ENCODE data around the gene MAT2A. TPM values are rescaled to one million over a fixed set of nuclear protein-coding genes. Genes with fewer than 3 reads are reported as not detected.

The MAT2A gene
- total RNA-seq, 1 experiment from 2014 or later, result 444 TPM

DNA sequence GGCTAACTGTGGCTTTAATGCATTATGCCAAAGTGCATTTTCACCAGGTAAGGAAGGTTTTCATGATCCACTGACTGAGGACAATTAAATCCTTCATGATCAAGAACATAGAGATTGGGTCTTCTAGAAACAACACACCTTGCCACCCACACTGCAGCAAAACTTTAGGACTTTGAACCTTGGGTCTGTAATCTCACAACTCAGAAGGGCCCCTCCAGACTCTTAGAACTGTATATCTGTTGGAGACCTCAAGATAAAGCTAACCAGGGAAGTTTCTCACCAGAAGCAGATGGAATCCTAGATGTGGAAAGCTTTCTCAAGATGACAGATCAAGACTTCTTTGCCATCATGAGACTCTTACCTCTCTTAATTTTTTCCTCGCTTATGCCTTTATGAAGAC, 42.5 kb upstream of the MAT2A start:
- Histone ChIP-seq H3K9me2 (ENCODE audit: insufficient read depth) (no peaks in the 10 kb centered on the region), H3K27me3 (ENCODE audit: insufficient read depth, low read length) (no peaks in the 10 kb centered on the region), H3K36me3 (ENCODE audit: control insufficient read depth in 1 of 2, insufficient read depth in 2 of 2, low read length in 2 of 2) (no peaks in the 10 kb centered on the region), H3K9ac (ENCODE audit: low read length) (no peak overlapping the region), H4K20me1 (ENCODE audit: insufficient read depth) (no peaks in the 10 kb centered on the region), H3K4me1 (ENCODE audit: control insufficient read depth in 1 of 2, insufficient read depth in 2 of 2, low read length in 2 of 2) (peaks cover 29 to 51% of the 10 kb centered on the region in 2 experiments), H2AFZ (ENCODE audit: low read depth, low read length, poor library complexity, severe bottlenecking) (peak overlapping the region; percentile 20), H3K4me2 (ENCODE audit: low read length) (no peak overlapping the region), H3K27ac (ENCODE audit: low read depth, low read length) (no peak overlapping the region), H3K9me3 (ENCODE audit: control insufficient read depth in 1 of 2, insufficient read depth in 1 of 2, low read depth in 1 of 2, low read length in 2 of 2) (no peaks in the 10 kb centered on the region; a peak in 1 of 4 replicates), H3K4me3 (replicated peaks in 1 of 2; ENCODE audit: low read depth in 1 of 2, low read length in 2 of 2) (no peak overlapping the region), H3K79me2 (ENCODE audit: insufficient read depth, low read length) (no peaks in the 10 kb centered on the region)
- CTCF ChIA-PET, result no interaction called here
- DNase-seq (ENCODE audit: low read depth, low spot score), result no peak
- no peak for TF ChIP-seq JUND (IDR thresholded peaks at IDR 0.05)
- TF ChIP-seq FOSL1 (IDR thresholded peaks at IDR 0.05; ENCODE audit: low read depth), result no peak
- TF ChIP-seq ELF1 (IDR thresholded peaks at IDR 0.05; ENCODE audit: borderline replicate concordance, low read depth), result no peak
- TF ChIP-seq SIN3A (IDR thresholded peaks at IDR 0.05; ENCODE audit: low read depth), result no peak
- no peak for TF ChIP-seq CEBPB (IDR thresholded peaks at IDR 0.05; ENCODE audit: low read depth)
- no peak for TF ChIP-seq POLR2A (IDR thresholded peaks at IDR 0.05; ENCODE audit: borderline replicate concordance, extremely low read depth, insufficient read depth, insufficient read length)
- TF ChIP-seq ZFX (IDR thresholded peaks at IDR 0.05), result no peak
- TF ChIP-seq EGR1 (IDR thresholded peaks at IDR 0.05; ENCODE audit: low read depth), result no peak
- TF ChIP-seq, protein P1, sequence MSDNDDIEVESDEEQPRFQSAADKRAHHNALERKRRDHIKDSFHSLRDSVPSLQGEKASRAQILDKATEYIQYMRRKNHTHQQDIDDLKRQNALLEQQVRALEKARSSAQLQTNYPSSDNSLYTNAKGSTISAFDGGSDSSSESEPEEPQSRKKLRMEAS (IDR thresholded peaks at IDR 0.05), result no peak
- TF ChIP-seq, protein P2, sequence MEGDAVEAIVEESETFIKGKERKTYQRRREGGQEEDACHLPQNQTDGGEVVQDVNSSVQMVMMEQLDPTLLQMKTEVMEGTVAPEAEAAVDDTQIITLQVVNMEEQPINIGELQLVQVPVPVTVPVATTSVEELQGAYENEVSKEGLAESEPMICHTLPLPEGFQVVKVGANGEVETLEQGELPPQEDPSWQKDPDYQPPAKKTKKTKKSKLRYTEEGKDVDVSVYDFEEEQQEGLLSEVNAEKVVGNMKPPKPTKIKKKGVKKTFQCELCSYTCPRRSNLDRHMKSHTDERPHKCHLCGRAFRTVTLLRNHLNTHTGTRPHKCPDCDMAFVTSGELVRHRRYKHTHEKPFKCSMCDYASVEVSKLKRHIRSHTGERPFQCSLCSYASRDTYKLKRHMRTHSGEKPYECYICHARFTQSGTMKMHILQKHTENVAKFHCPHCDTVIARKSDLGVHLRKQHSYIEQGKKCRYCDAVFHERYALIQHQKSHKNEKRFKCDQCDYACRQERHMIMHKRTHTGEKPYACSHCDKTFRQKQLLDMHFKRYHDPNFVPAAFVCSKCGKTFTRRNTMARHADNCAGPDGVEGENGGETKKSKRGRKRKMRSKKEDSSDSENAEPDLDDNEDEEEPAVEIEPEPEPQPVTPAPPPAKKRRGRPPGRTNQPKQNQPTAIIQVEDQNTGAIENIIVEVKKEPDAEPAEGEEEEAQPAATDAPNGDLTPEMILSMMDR (IDR thresholded peaks at IDR 0.05 in 2 of 3, conservative IDR thresholded peaks at IDR 0.05 in 1 of 3; ENCODE audit: borderline replicate concordance in 1 of 3, insufficient read depth in 1 of 3, low read depth in 2 of 3, low read length in 2 of 3), result no peak
- TF ChIP-seq, protein P3, sequence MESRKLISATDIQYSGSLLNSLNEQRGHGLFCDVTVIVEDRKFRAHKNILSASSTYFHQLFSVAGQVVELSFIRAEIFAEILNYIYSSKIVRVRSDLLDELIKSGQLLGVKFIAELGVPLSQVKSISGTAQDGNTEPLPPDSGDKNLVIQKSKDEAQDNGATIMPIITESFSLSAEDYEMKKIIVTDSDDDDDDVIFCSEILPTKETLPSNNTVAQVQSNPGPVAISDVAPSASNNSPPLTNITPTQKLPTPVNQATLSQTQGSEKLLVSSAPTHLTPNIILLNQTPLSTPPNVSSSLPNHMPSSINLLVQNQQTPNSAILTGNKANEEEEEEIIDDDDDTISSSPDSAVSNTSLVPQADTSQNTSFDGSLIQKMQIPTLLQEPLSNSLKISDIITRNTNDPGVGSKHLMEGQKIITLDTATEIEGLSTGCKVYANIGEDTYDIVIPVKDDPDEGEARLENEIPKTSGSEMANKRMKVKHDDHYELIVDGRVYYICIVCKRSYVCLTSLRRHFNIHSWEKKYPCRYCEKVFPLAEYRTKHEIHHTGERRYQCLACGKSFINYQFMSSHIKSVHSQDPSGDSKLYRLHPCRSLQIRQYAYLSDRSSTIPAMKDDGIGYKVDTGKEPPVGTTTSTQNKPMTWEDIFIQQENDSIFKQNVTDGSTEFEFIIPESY (IDR thresholded peaks at IDR 0.05; ENCODE audit: extremely low read depth, insufficient replicate concordance, low read length), result no peak
- TF ChIP-seq SP1 (IDR thresholded peaks at IDR 0.05; ENCODE audit: low read depth), result no peak
- TF ChIP-seq, protein P4, sequence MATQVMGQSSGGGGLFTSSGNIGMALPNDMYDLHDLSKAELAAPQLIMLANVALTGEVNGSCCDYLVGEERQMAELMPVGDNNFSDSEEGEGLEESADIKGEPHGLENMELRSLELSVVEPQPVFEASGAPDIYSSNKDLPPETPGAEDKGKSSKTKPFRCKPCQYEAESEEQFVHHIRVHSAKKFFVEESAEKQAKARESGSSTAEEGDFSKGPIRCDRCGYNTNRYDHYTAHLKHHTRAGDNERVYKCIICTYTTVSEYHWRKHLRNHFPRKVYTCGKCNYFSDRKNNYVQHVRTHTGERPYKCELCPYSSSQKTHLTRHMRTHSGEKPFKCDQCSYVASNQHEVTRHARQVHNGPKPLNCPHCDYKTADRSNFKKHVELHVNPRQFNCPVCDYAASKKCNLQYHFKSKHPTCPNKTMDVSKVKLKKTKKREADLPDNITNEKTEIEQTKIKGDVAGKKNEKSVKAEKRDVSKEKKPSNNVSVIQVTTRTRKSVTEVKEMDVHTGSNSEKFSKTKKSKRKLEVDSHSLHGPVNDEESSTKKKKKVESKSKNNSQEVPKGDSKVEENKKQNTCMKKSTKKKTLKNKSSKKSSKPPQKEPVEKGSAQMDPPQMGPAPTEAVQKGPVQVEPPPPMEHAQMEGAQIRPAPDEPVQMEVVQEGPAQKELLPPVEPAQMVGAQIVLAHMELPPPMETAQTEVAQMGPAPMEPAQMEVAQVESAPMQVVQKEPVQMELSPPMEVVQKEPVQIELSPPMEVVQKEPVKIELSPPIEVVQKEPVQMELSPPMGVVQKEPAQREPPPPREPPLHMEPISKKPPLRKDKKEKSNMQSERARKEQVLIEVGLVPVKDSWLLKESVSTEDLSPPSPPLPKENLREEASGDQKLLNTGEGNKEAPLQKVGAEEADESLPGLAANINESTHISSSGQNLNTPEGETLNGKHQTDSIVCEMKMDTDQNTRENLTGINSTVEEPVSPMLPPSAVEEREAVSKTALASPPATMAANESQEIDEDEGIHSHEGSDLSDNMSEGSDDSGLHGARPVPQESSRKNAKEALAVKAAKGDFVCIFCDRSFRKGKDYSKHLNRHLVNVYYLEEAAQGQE (IDR thresholded peaks at IDR 0.05; ENCODE audit: low read depth), result no peak
- no peak for TF ChIP-seq EZH2phosphoT487 (IDR thresholded peaks at IDR 0.05; ENCODE audit: borderline replicate concordance)
- TF ChIP-seq POLR2AphosphoS5 (IDR thresholded peaks at IDR 0.05; ENCODE audit: low read depth, low read length), result no peak
- TF ChIP-seq EZH2 (IDR thresholded peaks at IDR 0.05), result no peak
- no peak for TF ChIP-seq RAD21 (IDR thresholded peaks at IDR 0.05; ENCODE audit: low read depth)
- TF ChIP-seq CBX3 (IDR thresholded peaks at IDR 0.05; ENCODE audit: low read depth), result no peak
- TF ChIP-seq ZNF274 (IDR thresholded peaks at IDR 0.05; ENCODE audit: low read depth, low read length), result no peak
- intact Hi-C loops (cut with micrococcal nuclease), result no loop called here
- POLR2A ChIA-PET, result interaction anchor here (1.8 kb wide), 1 partner anchor 42 kb away, joined by 8 read pairs; the partner anchor contains the start of gene MAT2A
- RAD21 ChIA-PET (ENCODE audit: low non-redundant PET in 1 of 2, low total read pairs in 2 of 2, uncharacterized antibody in 2 of 2, unreplicated experiment in 2 of 2), result no interaction called here
- no peak for ATAC-seq
- BruUV-seq (replicated peaks), result no TSS peak

Data from HCT116 (cell line).